NCI-H187 (cell line): ENCODE measurements around the gene AXDND1.
"Not testable (repeated sequence)": the region's sequence is repeated elsewhere in the genome, so short reads cannot be mapped to it uniquely, and the experiment has no call there.

Experiments used
- DNase-seq, 2 experiments: peaks; one replicate each; lab custom pipeline; 2025; lab: John Stamatoyannopoulos, UW

AXDND1 gene

DNA sequence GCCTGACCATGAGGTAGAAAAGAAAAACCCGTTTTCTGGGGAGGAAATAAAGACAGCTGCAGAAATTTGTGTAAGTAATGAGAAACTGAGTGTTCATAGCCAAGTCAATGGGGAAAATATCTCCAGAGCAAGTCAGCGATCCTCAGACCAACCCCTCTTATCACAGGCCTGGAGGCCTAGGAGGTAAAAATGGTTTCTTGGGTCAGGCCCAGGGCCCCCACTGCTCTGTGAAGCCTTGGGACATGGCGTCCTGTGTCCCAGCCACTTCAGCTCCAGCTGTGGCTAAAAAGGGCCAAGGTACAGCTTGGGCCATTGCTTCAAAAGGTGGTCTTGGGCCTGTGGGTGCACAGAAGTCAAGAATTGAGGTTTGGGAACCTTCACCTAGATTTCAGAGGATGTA is 108.9 kb downstream of the AXDND1 start:
- no peak for DNase-seq

DNA sequence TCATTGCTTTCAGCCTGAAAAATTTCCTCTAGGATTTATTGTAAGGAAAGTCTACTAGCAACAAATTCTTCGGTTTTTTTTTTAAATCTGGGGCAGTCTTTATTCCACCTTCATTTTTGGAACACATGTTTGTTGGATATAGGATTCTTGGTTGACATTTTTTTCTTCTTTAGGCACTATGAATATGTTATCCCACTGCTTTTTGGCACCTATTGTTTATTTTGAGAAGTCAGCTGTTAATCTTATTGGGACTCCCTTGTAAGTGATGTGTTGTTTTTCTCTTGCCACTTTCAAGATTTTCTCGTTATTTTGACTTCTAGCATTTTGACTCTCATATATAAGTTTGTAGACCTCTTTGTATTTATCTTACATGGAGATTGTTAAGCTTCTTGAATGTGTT is 110.7 kb downstream of the AXDND1 start:
- no peak for DNase-seq

DNA sequence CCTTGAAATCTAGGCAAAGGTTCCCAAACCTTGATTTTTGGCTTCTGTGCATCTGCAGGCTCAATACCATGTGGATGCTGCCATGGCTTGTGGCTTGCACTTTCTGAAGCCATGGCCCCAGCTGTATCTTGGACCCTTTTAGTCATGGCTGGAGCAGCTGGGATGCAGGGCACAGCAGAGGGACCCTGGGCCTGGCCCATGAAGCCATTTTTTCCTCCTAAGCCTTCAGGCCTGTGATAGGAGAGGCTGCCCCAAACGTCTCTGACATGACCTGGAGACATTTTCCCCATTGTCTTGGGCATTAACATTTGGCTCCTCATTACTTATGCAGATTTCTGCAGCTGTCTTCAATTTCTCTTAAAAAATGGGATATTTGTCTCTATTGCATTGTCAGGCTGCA is 112.6 kb downstream of the AXDND1 start:
- no peak for DNase-seq

DNA sequence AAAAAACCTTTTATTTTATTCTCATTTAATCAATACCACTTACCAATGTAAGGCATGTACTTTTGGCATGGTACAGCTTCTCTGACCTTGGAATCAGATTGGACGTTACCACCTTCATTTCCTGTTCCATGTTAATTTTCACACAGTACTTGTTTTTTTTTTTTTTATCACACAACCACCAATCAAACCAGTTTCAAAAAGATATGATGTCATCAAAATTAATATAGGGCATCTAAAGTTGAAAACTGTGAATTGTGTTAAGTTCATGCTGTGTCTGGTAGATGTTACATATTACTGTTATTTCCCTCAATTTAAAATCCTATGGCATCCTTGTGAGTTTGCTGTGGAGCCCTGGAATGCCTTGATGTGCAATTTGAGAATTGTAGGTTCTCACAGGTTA is 124.8 kb downstream of the AXDND1 start:
- no peak for DNase-seq

DNA sequence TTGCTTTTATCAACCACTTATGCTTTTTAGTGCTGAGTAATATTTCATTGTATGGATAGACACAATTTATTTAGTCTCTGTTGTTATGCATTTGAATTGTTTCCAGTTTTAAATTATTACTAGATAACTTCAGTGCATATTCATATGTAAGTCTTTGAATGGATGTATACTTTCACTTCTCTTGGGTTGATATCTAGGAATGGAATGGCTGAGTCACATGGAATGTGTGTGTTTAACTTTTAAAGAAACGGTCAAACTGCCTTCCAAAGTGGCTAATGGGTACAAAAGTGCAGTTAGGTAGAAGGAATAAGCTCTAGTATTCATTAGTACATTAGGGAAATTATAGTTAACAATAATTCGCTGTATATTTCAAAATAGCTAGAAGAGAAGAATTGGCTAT is 127.6 kb downstream of the AXDND1 start:
- DNase-seq, result no peak

DNA sequence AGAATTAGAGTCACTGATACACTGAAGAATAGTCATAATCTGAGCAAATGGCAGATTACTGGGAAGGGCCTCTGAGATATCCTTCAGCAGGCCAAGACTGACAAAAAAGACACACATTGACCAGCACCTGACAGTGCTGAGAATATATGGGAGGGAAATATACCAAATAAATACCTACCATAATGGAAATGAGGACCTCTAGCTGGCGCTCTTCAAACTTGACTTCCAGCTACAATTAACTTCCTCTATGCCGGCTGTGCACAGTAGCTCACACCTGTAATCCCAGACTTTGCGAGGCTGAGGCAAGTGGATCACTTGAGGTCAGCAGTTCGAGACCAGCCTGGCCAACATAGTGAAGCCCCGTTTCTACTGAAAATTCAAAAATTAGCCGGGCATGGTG is 140.4 kb downstream of the AXDND1 start:
- DNase-seq, result no peak

DNA sequence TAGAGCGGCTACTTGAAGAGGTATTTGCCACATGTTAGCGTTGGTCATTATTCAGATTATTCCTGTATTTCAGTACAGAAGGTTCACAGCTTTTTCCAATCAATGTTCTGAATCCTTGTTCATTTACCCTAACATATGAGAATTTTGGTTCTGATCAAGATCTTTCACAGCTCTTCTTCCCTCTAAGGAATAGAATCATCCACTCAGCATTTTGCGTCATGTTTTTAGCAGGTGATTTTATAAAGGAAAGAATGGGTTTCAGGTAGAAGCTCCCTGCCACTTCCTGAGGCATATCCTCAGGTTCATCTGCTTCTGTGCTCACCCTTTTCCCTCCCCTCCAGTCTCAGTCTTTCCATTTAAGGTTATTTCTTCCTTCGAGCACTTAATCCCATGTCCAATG is 143.6 kb downstream of the AXDND1 start:
- no peak for DNase-seq

DNA sequence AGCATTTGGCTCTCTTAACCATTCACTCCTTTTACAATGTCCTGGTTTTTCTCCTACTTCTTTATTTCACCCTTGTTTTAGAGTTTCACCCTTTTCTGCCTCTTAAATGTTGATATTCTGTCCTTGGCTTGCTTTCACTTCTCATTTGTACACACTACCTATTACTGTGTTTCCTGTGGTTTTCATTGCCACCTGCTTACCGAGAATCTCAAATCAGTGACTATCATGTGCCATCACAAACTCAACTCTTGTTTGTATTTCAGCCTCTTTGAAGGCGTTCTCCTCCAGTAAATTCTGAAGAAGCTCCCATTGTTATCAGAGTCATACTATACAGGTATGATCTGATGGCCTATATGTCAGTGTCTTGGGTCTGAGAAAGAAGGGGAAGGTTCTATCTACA is 144.3 kb downstream of the AXDND1 start:
- no peak for DNase-seq

DNA sequence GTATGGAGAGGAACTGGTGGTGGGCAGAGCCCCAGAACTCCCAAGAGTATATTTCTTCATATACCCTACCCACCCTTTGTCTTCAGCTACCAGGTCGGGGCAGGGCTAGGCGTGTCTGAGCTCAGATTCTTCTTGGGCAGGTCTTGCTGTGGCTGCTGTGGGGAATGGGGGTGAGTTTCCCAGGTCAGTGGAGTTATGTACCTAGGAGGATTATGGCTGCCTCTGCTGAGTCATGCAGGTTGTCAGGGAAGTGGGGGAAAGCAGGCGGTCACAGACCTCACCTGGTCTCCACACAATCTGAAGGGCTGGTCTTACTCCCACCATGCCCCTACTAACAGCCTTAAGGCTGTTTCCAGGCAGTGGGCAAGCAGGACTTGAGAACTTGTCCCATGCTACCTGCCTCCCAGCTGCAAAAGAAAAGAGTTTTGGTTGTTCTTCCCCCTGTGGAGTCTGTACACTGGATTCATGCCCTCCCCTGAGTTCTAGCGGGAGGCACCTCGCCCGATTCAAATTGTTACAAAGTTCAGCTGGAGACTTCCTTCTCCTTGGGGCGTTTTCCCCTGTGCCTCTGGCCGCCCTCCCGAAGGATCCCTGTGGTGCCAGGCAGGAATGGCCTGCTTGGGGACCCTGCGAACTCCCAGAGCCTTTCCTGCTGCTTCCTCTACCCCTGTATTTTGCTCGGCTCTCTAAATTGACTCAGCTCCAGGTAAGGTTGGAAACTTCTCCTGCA is 151.4 kb downstream of the AXDND1 start:
- no peak for DNase-seq

DNA sequence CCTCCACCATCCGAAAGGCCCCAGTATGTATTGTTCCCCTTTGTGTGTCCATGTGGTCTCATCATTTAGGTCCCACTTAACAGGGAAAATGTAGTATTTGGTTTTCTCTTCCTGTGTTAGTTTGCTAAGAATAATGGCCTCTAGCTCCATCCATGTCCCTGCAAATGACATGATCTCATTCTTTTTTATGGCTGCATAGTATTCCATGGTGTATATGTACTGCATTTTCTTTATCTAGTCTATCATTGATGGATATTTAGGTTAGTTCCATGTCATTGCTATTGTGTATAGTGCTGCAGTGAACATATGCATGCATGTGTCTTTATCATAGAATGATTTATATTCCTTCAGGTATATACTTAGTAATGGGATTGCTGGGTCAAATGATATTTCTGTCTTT is 152.8 kb downstream of the AXDND1 start:
- not testable (repeated sequence) for DNase-seq

DNA sequence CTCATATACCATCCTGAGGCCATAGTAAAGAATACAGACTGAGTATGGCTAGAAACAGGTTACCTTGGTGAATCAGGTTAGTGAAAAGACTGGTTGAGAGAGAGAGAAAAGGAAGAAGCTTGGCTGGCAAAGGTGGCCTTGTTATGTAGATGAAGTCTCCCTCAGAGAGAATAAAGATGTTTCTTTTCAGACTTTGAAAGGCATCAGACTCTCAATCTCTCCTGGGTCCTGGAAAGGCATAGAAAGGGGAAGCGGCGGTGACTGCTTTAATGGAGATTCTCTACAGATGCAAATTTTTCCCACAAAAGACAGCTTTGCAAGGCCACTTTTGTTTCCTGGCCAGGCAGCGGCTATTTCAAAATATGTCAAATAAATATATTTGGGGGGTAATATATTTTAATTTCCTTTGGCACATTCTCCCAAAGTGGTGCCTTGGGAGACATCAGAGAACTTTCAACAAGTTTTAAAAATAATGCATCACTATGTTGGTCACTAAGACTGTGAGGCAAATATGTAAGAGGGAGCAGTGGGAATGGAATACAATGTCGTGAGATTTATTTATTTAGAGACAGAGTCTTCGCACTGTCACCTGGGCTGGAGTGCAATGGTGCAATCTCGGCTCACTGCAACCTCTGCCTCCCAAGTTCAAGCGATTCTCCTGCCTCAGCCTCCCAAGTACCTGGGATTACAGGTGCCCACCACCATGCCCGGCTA is 163.9 kb downstream of the AXDND1 start:
- DNase-seq, result no peak

DNA sequence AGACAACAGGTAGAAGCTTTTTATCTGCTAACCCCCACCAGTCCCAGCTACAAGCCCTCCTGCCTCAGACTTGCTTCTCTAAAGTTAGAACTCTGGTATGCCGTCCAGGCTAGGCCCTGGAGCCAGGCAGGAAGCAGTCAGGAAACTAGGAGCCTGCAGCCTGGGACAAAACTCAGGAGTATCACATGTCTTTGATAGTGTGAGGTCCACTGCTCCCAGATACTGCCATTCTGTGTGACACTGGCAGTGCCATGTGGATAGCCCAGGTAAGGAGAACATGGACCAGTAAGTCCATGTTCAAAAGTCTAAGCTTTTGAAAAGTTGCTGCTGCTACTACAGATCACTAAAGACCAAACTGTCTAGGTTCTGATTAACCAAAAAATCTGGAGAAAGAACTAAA is 164.6 kb downstream of the AXDND1 start:
- DNase-seq, result no peak

DNA sequence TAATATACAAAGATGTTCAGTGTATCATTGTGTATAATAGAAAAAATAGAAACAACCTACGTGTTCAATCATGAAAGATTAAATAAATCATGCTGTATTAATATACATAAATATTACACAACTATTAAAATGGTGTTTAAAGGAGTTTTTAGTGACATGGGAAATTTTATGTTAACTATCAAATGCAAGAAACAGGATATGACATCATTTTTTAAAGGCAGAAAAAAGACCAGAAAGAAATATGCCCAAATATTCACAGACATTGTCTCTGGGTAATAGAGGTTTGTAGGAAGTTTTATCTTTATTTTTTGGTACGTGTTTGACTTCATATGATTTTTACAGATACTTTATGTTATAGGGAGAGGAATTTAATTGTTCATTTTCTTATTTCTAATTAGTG is 176.0 kb downstream of the AXDND1 start:
- DNase-seq, result no peak

DNA sequence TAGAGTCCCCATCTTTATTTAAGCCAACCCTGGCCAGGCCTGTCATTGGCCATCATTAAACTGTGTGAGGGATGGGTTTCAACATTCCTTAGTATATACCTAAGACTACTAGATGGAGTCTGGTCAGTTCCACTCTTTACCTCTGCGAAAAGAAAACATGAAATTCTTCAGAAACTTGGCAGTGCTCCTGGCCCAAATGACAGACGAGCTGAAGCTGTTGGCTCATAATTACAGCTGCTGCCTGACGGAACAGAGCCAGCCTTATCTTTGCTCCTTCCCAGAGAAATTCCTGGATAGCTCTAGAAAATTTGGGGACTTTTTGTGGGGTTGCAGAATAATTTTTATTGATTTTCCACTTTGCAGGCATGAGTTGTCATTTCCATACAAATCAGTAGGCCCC is 179.6 kb downstream of the AXDND1 start:
- no peak for DNase-seq

DNA sequence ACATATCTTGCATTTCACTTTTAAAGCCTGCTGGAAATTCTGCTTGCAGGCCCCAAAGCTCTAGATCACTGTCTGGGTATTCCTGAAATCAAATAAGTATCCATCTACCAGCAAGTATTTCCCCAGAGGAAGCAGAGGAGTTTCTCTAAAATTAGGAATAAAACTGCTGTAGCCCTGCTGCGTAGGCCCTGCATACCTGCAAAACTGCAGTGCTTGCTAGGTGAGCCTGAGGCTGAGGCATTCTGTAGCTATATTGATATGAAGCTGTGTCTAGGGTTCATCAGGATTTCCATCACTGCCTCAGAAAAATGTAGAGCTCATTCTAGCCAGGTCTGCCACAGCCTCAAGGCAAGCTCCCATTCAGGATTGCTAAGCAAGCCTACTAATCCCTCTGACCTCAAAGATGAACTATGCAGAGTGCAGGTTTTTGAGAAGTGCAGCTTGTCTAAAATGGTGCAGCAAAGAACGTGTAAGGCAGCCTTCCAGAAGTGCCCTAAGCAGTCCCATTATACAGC is 181.3 kb downstream of the AXDND1 start:
- DNase-seq, result no peak

DNA sequence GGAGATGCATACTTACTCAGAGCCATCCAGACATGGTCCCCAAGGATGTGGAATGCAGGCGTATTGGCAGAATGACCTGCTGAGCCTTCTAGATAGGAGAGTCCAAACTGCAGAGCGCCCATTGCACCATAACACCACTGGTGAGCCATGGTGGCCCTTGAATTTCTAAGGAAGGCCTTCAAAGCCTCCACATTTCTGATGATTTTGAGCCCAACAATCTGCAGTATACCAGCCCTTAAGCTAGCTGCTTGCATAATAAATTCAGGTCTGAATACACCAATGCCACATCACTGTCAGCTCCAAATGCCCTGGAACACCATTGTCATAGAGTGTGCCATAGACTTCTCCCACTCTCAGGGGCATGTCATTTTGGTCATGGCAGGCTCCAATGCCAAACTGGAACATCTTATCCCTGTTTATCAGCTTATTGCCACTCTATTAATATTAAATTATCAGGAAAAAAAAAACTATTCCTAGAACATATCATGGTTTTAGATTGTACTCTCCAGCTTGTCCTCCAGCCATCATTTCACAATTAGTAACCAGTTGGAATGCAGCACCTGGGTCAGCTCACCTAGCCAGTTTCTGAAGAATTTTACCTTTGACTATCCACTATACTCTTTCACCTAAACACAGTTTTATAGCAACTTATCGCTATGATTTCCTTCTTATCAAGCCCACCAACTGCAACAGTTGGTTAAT is 183.0 kb downstream of the AXDND1 start:
- no peak for DNase-seq

DNA sequence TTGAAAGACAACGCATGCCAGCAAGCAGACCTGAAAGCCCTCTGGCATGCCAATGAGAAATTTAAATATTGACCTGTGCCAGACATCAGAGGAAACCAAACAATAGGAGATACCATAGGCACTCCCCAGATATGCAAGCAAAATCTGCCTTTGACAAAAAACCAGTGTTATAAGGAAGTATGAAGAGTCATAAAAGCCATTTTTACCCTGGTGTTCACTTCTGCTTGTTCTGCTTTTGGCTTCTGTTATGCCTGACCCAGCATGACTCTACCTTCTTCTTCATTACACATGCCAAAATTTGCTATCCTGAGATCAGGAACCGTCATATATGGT is 183.6 kb downstream of the AXDND1 start:
- no peak for DNase-seq

DNA sequence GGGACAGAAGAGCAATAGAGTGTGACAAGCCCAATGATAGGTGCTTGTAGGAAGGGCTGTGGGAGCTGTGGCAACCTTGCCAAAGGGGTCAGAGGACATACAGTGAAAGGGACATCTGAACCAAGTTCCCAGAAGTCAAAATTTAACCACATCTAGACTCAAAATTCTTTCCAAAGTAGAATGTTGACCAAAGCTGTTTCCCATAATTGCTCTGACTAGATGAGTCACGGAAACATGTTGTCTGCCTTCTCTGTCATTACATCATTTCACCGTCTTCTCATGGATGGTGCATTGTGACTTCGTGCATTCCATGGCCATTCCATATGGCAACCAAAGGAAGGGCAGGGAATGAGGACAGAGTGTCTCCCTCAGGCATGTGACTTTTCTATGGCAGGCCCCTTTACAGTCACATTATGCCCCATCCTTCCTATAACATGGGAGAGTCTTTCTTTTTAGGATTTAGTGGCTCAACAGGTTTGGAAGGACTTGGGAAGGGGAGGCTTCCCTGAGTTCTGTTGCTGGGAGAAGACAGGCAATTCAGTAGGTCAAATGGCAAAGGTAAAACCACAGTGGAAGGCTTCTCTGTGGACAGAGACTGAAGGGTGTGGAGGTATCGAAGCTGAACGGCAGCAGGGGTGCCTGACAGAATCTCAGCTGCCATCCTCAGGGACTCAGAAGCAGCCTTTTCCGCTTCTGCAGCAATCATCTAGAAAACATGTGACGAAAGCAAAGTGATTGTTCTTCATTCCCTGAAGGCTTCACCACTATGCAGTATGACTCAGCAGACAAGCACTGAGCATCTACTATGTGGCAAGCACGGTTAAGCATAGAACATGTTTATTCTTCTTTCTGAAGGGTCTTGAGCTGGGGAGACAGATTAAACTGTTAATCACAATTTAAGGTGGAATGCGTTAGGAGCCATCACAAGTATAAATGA is 185.2 kb downstream of the AXDND1 start:
- no peak for DNase-seq

DNA sequence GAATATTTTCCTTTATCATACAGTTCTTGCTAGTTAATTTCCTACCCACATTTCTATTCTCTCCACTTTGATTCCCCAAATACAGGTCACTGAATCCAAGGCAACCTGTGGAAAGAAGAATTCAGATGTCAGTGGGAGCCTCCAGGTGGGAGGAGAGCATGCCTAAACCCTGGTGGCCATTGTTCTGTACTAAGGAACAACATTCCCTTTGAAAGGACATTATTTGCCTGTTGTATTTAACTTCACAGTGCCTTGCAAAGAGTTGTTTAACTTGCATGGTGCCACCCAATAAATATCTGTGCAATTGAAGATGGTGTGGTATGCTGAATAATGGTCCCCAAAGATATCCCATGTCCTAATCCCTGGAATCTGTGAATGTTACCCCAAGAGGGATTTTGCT is 188.7 kb downstream of the AXDND1 start:
- DNase-seq, result no peak

DNA sequence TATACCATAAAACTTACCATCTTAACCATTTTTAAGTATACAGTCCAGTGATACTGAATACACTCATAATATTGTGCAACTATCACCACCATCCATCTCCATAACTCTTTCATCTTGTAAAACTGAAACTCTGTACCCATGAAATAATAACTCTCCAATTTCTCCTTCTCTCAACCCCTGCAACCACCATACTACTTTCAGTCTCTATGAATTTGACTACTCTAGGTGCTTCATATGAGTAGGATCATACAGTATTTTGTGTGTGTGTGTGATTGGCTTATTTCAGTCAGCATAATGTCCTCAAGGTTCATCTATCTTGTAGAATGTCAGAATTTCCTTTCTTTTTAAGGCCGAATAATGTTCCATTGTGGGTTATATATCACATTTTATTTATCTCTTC is 192.3 kb downstream of the AXDND1 start:
- no peak for DNase-seq

DNA sequence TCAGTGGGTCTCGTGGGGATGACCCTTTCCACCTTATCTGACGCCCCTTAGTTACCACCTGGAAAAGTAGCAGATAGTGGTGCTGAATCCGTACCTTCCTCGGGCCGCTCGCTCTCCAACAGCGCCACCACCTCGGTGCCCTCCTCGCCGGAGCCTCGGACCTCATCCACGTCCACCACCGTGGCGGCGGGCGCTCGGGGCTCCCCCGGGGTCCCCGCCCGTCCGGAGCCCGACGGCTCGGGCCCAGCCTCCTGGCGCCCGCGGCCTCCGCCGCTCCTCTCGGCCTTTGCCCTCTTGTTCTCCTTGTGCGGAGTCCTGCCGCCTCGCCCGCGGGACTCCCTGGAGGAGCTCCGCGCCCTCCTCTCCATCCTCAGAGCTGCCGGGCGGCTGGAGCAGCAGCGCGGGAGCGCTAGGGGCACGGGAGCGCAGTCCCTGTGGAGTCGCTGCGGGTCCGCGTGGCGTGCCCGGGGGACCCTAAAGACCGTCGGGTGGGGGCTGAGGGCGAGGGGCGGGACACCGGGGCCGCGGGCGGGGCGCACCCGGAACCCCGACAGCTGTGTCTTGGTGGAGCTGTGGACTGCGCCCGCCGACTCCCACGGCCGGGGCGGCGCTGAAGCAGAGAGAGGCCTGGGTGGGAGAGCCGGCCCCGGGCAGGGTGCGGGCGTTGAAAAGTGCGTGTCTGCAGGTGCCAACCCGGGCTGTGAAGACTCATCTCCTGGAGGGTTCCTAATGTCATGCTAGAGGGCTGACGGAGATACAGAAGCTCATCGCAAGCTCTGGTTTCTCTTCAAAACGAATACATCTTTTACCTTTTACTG is 209.9 kb downstream of the AXDND1 start, which contains the start of gene NPHS2:
TSS of gene NPHS2 (minus strand) at position 452 of the 818 bp plus-strand sequence. CDS start at position 368, 84 bp downstream.
- DNase-seq, result no peak
